ENCODE results near the gene EVI5. TPM values are rescaled to one million over a fixed set of nuclear protein-coding genes. Genes with fewer than 3 reads are reported as not detected.
A peak's percentile ranks its signal among the peaks of the same experiment; 100 is the strongest.

EVI5 gene
- total and polyA plus RNA-seq, 11 donors, result 3.5 to 34.6 (median 23.5) TPM

GRCh38 chr1:92822879-92823278, 38.0 kb upstream of the EVI5 start:
- DNase-seq, result no peak
- Histone ChIP-seq H3K4me3 (no peak overlapping the region), H3K36me3 (no peaks in the 10 kb centered on the region), H3K9me3 (no peaks in the 10 kb centered on the region), H3K4me1 (no peaks in the 10 kb centered on the region), H3K27me3 (no peaks in the 10 kb centered on the region), H3K27ac (no peak overlapping the region)
- ATAC-seq, result peak in 1 of 4 donors; percentile 34
- 67 to 81% (median 76%) methylated on average over 3 of the region's 3 CpGs for WGBS, 4 donors
- intact Hi-C loops (cut with DNase I), result loop anchor here in 2 of 10 donors (10.0 kb wide), 2 partner anchors 338 to 508 kb away; partner anchors contain the start of gene GFI1 (in 1 of the 2)
- TF ChIP-seq POLR2A (IDR thresholded peaks at IDR 0.05), result no peak
- TF ChIP-seq CTCF (IDR thresholded peaks at IDR 0.05), result no peak

DNA sequence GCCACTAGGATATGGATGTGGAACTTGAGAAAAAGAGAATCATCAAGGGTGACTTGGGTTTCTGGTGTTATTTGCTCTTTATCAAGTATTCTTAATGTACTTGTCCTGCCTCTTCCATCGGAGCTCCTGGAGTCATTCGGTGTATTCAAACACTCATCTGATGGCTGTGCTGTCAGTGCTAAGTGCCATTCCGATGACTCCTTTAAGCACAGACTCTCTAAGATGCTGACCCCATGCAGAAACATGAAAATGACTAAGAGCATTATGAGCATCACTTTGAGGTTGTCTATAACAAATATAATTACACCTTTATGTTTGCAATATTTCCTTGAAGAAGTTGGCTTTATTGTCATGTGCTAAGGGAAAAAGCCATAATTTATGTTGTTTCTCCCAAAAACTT, 35.6 kb upstream of the EVI5 start:
- ATAC-seq (no peak), DNase-seq (no peak)
- WGBS, 4 donors, result 84 to 92% (median 91%) methylated on average over 3 of the region's 3 CpGs
- no peak overlapping the region for H3K27ac ChIP-seq
- no peaks in the 10 kb centered on the region for H3K36me3 ChIP-seq
- intact Hi-C loops (cut with DNase I), result loop anchor here in 2 of 10 donors (10.0 kb wide), 2 partner anchors 336 to 506 kb away; partner anchors contain the start of gene GFI1 (in 1 of the 2)
- H3K9me3 ChIP-seq, result no peaks in the 10 kb centered on the region
- H3K27me3 ChIP-seq, result no peaks in the 10 kb centered on the region
- H3K4me1 ChIP-seq, result no peaks in the 10 kb centered on the region
- H3K4me3 ChIP-seq, result no peak overlapping the region
- TF ChIP-seq POLR2A (IDR thresholded peaks at IDR 0.05) (no peak), CTCF (IDR thresholded peaks at IDR 0.05) (no peak)

- Histone ChIP-seq H3K4me3 (no peak overlapping the region), H3K4me1 (no peaks in the 10 kb centered on the region), H3K36me3 (no peaks in the 10 kb centered on the region), H3K27me3 (no peaks in the 10 kb centered on the region), H3K27ac (no peak overlapping the region), H3K9me3 (no peaks in the 10 kb centered on the region)
- TF ChIP-seq CTCF (IDR thresholded peaks at IDR 0.05) (no peak), POLR2A (IDR thresholded peaks at IDR 0.05) (no peak)
- ATAC-seq (no peak), DNase-seq (no peak)
- intact Hi-C loops (cut with DNase I), result loop anchor here in 2 of 10 donors (10.0 kb wide), 2 partner anchors 335 to 505 kb away; partner anchors contain the start of gene GFI1 (in 1 of the 2)
- 69 to 77% (median 72%) methylated on average over 3 of the region's 3 CpGs for WGBS, 4 donors
Observed at GRCh38 chr1:92820024-92820423, 35.1 kb upstream of the EVI5 start.

GRCh38 chr1:92817986-92818764, 33.3 kb upstream of the EVI5 start:
- DNase-seq, result no peak
- ATAC-seq, result peak in 2 of 4 donors; percentile 47 to 48

More at GRCh38 chr1:92817986-92818764, 33.3 kb upstream of the EVI5 start:
- Histone ChIP-seq H3K4me3 (no peak overlapping the region), H3K27me3 (no peaks in the 10 kb centered on the region), H3K4me1 (no peaks in the 10 kb centered on the region), H3K9me3 (no peaks in the 10 kb centered on the region), H3K36me3 (no peaks in the 10 kb centered on the region), H3K27ac (no peak overlapping the region)
- intact Hi-C loops (cut with DNase I), result loop anchor here in 8 of 10 donors (1.0 to 10.0 kb wide), 7 partner anchors 63 to 513 kb away; no protein-coding TSS in a partner anchor
- TF ChIP-seq CTCF (IDR thresholded peaks at IDR 0.05), result peak; percentile 57 to 83 (median 66)
- no peak for TF ChIP-seq POLR2A (IDR thresholded peaks at IDR 0.05)
- 89 to 96% (median 95%) methylated on average over 3 of the region's 3 CpGs for WGBS, 4 donors
